Cardiac septum (tissue), 1 donor: ENCODE results near the gene AMHR2. TPM values are rescaled to one million over a fixed set of nuclear protein-coding genes. Genes with fewer than 3 reads are reported as not detected.
"Not testable (repeated sequence)": the region's sequence is repeated elsewhere in the genome, so short reads cannot be mapped to it uniquely, and the experiment has no call there.

ENCODE experiments used
- DNase-seq: peaks from one replicate; pipeline ENCODE4 v3.0.0-alpha.2; 2020; ENCODE audit warnings: low spot score
- intact Hi-C: fragments of 100-400 bp; cut with DNase I; formaldehyde crosslinking; loops from one replicate; pipeline ENCODE4 v1.14.0; 2022
- total RNA-seq: library from RNA; stranded (reverse); fragmentation: NEBNext Ultra II Directional; extraction: Animal tissue kit (Norgen Biotek cat#: 25700); gene quantifications from one replicate; pipeline ENCODE4 v1.2.1, GENCODE V29; 2021
- donor health status: DM: no; HTN: no; CAD: no.

The AMHR2 gene
- total RNA-seq, 1 donor from 2014 or later: 0.43 TPM

GRCh38 chr12:53444593-53445325 lies 21.1 kb downstream of the AMHR2 start:
- intact Hi-C loops: not testable (repeated sequence)

GRCh38 chr12:53450936-53451335 lies 27.3 kb downstream of the AMHR2 start:
- intact Hi-C loops: no loop called here
- no peak for DNase-seq

More at GRCh38 chr12:53444593-53445325, 21.1 kb downstream of the AMHR2 start:
- DNase-seq: not testable (repeated sequence)

- DNase-seq: peak; percentile 99
- intact Hi-C loops: loop anchor here (1.0 kb wide), 1 partner anchor 50 kb away; the partner anchor contains the start of gene TARBP2
Observed at GRCh38 chr12:53451661-53452158, 28.1 kb downstream of the AMHR2 start, which contains the start of gene PCBP2. TSS of gene PCBP2 (plus strand) at chr12:53452102. CDS start at chr12:53454801, 2,699 bp downstream.

GRCh38 chr12:53452159-53453077 lies 28.8 kb downstream of the AMHR2 start:
- intact Hi-C loops: loop anchor here (1.0 kb wide), 1 partner anchor 49 kb away; the partner anchor contains the start of gene TARBP2

GRCh38 chr12:53453953-53454640 lies 30.4 kb downstream of the AMHR2 start:
- DNase-seq: no peak
- intact Hi-C loops: no loop called here

More at GRCh38 chr12:53452159-53453077, 28.8 kb downstream of the AMHR2 start:
- peak; percentile 90 for DNase-seq

- no peak for DNase-seq
- intact Hi-C loops: no loop called here
Observed at GRCh38 chr12:53454707-53455106, 31.1 kb downstream of the AMHR2 start.

- no peak for DNase-seq
- intact Hi-C loops: no loop called here
Observed at GRCh38 chr12:53456654-53457366, 33.2 kb downstream of the AMHR2 start.

GRCh38 chr12:53459097-53459496 lies 35.4 kb downstream of the AMHR2 start:
- DNase-seq: no peak
- intact Hi-C loops: no loop called here

GRCh38 chr12:53461059-53461458 lies 37.4 kb downstream of the AMHR2 start:
- intact Hi-C loops: no loop called here
- no peak for DNase-seq

- no peak for DNase-seq
- intact Hi-C loops: no loop called here
Observed at GRCh38 chr12:53461591-53461990, 37.9 kb downstream of the AMHR2 start.

GRCh38 chr12:53462935-53463334 lies 39.3 kb downstream of the AMHR2 start:
- intact Hi-C loops: no loop called here
- no peak for DNase-seq

- intact Hi-C loops: no loop called here
- no peak for DNase-seq
Observed at GRCh38 chr12:53463802-53464560, 40.3 kb downstream of the AMHR2 start.

GRCh38 chr12:53464685-53465418 lies 41.2 kb downstream of the AMHR2 start:
- intact Hi-C loops: no loop called here
- no peak for DNase-seq

GRCh38 chr12:53465679-53466078 lies 42.0 kb downstream of the AMHR2 start:
- no peak for DNase-seq
- intact Hi-C loops: no loop called here

- DNase-seq: no peak
Observed at GRCh38 chr12:53466640-53467039, 43.0 kb downstream of the AMHR2 start.

GRCh38 chr12:53467082-53467481 lies 43.4 kb downstream of the AMHR2 start:
- DNase-seq: no peak
- intact Hi-C loops: no loop called here

More at GRCh38 chr12:53466640-53467039, 43.0 kb downstream of the AMHR2 start:
- intact Hi-C loops: no loop called here

GRCh38 chr12:53467880-53468279 lies 44.2 kb downstream of the AMHR2 start:
- no peak for DNase-seq
- intact Hi-C loops: no loop called here
